Small intestine (tissue), 7 donors: ENCODE measurements around the gene PTPN4. TPM values are rescaled to one million over a fixed set of nuclear protein-coding genes. Genes with fewer than 3 reads are reported as not detected.

ENCODE experiments used
- DNase-seq, 2 donors: peaks; one replicate each; pipeline versions ENCODE4 v3.0.0 to v3.0.0-alpha.2; 2013
- FAIRE-seq: peaks from 2 replicates; lab custom pipeline; 2012; peaks lifted over from hg19 to GRCh38; lab: Jason Lieb, UNC
- H3K27ac ChIP-seq, 3 donors: one replicate each; pipeline ENCODE4 v1.5.1; 2013; ENCODE audit warnings: low read length in 2 of 3, mild to moderate bottlenecking in 2 of 3, control low read depth in 1 of 3, inconsistent platforms in 1 of 3, low read depth in 1 of 3, moderate library complexity in 1 of 3
- H3K27me3 ChIP-seq, 3 donors: one replicate each; pipeline ENCODE4 v1.6.1; 2013; ENCODE audit warnings: low read length in 3 of 3, inconsistent platforms in 1 of 3; ENCODE audit not compliant: control insufficient read depth in 3 of 3, insufficient read depth in 3 of 3
- H3K36me3 ChIP-seq, 3 donors: one replicate each; pipeline ENCODE4 v1.6.1; 2013; ENCODE audit warnings: low read length in 3 of 3, inconsistent platforms in 1 of 3, low read depth in 1 of 3, mild to moderate bottlenecking in 1 of 3, moderate library complexity in 1 of 3; ENCODE audit not compliant: control insufficient read depth in 3 of 3, insufficient read depth in 2 of 3
- H3K4me1 ChIP-seq, 3 donors: one replicate each; pipeline ENCODE4 v1.6.1; 2013; ENCODE audit warnings: low read length in 2 of 3, inconsistent platforms in 1 of 3, low read depth in 1 of 3, mild to moderate bottlenecking in 1 of 3, moderate library complexity in 1 of 3; ENCODE audit not compliant: control insufficient read depth in 3 of 3, insufficient read depth in 2 of 3
- H3K4me3 ChIP-seq, 3 donors: one replicate each; pipeline ENCODE4 v1.5.1; 2013; ENCODE audit warnings: low read length in 3 of 3, control low read depth in 1 of 3, inconsistent platforms in 1 of 3, low read depth in 1 of 3, mild to moderate bottlenecking in 1 of 3, moderate library complexity in 1 of 3
- H3K9me3 ChIP-seq, 2 donors: one replicate each; pipeline ENCODE4 v1.6.1; 2013; ENCODE audit warnings: low read depth in 1 of 2, low read length in 1 of 2; ENCODE audit not compliant: control insufficient read depth in 2 of 2, insufficient read depth in 1 of 2
- WGBS, 3 donors: extraction: QIAGEN DNeasy Blood & Tissue Kit; methylation state at CpG; one replicate each; pipeline ENCODE4 v1.1.7; 2013; 5-methylcytosine and 5-hydroxymethylcytosine counted together
- polyA plus RNA-seq, 4 donors: library from polyadenylated mRNA; stranded (reverse) in 3 of 4; unstranded in 1 of 4; fragments of 200-250 nt in 3 of 4; fragments of 120-200 nt in 1 of 4; gene quantifications; one replicate each; pipeline versions ENCODE4 v1.2.1 to v1.2.3, GENCODE V29; 2013
- donor health status: healthy with polysubstance abuse.
- donor health status: control.
- donor health status: control.
- donor health status: Bipolar disorder and iron deficiency.
- donor health status: healthy.

PTPN4 gene
- polyA plus RNA-seq, 4 donors: 1.9 to 13.4 (median 6.0) TPM

DNA sequence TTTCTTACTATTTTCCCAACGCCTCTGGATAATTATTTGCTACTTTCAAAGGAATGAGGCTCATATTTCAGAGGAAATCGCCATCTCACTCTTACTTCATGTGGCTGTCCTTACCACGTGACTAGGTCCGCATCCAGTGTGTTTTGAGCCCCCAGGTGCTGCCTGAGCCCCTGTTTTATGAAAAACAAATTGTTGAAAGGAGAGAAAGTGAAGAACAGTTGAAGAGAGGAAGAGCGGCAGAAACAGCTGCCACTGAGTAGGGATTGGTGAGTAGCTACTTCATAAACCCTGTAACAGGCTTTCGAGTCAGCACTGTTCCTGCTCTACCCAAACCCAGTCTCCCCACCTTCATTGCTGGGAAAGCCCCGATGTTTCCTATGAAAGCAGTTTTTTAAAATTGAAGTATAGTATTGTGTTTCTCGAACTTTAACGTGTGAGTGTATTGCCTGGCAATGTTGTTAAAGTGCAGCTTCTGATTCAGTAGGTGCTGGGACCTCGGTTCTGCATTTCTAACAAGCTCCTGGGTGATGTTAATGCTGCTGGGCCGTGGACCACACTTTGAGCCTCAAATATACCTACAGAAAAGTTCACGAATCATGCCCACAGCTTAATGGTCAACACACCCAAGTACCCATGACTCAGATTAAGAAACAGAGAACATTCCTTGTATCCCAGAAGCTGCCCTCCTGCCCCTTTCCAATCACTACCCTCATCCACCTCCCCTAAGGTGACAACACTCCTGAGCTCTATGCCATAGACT lies 41.0 kb upstream of the PTPN4 start:
- WGBS, 3 donors: 82 to 90% (median 86%) methylated on average over 12 of the region's 12 CpGs
- Histone ChIP-seq H3K27me3 (peaks cover 0 to 3% (median 0%) of the 10 kb centered on the region in 3 donors), H3K36me3 (no peaks in the 10 kb centered on the region), H3K9me3 (no peaks in the 10 kb centered on the region), H3K4me1 (no peaks in the 10 kb centered on the region), H3K27ac (no peak overlapping the region), H3K4me3 (no peak overlapping the region)
- no peak for DNase-seq
- no peak for FAIRE-seq

DNA sequence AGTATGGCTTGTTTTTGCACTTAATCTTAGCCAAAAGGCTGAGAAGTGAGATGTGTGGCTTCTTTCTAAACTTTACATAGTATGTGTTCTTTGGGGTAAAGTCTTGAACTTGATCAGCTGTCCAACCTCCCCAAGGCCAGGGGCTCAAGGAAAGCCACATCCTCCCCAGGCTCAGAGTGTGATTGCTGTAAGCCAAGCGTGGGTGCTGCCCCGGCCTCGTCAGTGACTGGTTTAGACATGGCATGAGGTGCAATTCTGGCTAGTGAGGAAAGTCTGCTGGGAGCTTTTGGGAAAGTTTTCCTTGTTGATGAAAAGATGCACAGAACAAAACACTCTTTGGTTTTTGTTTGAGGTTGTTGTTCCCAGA lies 40.5 kb upstream of the PTPN4 start:
- H3K27me3 ChIP-seq: peaks cover 0 to 3% (median 0%) of the 10 kb centered on the region in 3 donors
- 75 to 96% (median 87%) methylated on average over 3 of the region's 3 CpGs for WGBS, 3 donors
- no peak overlapping the region for H3K27ac ChIP-seq
- H3K4me1 ChIP-seq: no peaks in the 10 kb centered on the region
- no peaks in the 10 kb centered on the region for H3K36me3 ChIP-seq
- H3K4me3 ChIP-seq: no peak overlapping the region
- no peak for FAIRE-seq
- no peak for DNase-seq
- no peaks in the 10 kb centered on the region for H3K9me3 ChIP-seq

DNA sequence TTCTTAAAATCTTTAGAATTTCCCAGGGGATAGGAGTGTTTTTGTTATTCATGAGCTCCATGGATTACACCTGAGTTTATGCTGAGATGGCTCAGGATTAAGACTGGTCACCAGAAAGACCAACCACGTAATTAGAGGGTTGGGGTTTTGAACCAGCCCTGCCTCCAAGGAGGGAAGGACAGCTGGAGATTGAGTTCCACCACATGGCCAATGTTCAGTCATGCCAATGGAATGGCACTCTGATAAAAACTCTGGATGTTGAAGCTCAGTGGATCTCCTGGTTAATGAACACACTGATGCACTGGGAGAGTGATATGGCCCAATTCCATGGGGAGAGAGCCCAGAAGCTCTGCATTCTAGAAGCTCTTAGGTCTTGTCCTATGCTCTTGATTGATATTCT lies 38.7 kb upstream of the PTPN4 start:
- WGBS, 3 donors: 84 to 92% (median 92%) methylated on average over 1 of the region's 1 CpG
- FAIRE-seq (no peak), DNase-seq (no peak)

DNA sequence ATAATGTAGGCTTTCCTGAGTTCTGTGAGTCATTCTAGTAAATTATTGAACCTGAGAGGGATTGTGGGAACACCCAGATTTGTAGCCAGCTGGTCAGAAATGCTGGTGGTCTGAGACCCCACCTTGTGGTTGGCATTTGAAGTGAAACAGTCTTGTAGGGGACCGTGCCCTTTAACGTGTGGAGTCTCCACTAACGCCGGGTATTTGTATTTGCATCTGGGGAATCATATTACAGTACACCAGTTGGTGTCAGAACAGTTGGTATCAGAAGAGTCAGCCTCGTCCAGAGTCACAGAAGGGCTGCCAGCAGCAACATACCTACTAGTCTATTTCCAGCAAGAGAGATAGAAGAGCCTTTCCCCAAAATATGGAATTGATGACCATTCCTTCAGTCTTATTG lies 38.3 kb upstream of the PTPN4 start:
- Histone ChIP-seq H3K4me1 (no peaks in the 10 kb centered on the region), H3K9me3 (no peaks in the 10 kb centered on the region), H3K27ac (no peak overlapping the region), H3K36me3 (no peaks in the 10 kb centered on the region), H3K4me3 (no peak overlapping the region), H3K27me3 (no peaks in the 10 kb centered on the region)
- 78 to 90% (median 82%) methylated on average over 5 of the region's 5 CpGs for WGBS, 3 donors
- FAIRE-seq (no peak), DNase-seq (no peak)

More for the DNA sequence above, 38.7 kb upstream of the PTPN4 start:
- Histone ChIP-seq H3K27ac (no peak overlapping the region), H3K4me3 (no peak overlapping the region), H3K9me3 (no peaks in the 10 kb centered on the region), H3K4me1 (no peaks in the 10 kb centered on the region), H3K36me3 (no peaks in the 10 kb centered on the region), H3K27me3 (no peaks in the 10 kb centered on the region)

DNA sequence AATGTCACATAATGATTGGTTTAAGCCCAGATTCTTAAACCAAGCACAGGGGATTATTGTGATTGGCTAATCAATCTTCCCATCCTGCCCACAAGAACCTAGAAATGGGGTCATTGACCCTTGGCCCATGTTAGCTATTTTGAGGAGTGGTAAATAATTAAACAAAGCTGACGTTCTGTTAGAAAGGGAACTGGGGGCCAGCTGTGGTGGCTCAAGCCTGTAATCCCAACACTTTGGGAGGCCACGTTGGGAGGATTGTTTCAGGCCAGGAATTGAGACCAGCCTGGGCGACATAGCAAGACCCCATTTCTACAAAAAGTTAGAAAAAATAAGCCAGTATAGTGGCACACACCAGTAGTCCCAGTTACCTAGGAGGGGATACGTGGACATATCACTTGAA lies 37.8 kb upstream of the PTPN4 start:
- no peaks in the 10 kb centered on the region for H3K9me3 ChIP-seq
- 76 to 82% (median 77%) methylated on average over 4 of the region's 4 CpGs for WGBS, 3 donors
- H3K36me3 ChIP-seq: no peaks in the 10 kb centered on the region
- no peak for DNase-seq
- no peak overlapping the region for H3K27ac ChIP-seq
- no peak for FAIRE-seq
- no peaks in the 10 kb centered on the region for H3K4me1 ChIP-seq
- H3K27me3 ChIP-seq: no peaks in the 10 kb centered on the region
- no peak overlapping the region for H3K4me3 ChIP-seq

DNA sequence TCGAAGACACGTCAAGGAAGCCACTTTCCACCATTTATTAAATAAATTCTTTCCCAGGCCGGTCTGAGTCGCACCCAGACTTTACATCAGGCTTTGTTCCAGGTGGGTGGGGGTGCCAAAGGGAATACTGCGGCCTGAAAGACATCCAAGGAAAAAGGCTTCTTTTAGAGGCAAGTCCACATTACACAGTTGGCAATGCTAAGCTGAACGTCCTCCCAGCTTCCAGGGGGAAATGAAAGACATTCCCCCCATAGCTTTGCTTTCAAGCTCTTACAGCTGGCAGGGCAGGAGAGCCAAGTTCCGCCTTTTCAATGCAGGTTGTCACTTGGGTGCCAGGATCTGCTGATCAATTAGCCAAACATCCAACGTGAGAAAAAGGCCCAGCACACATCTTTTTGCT lies 36.5 kb upstream of the PTPN4 start:
- H3K27ac ChIP-seq: no peak overlapping the region
- no peaks in the 10 kb centered on the region for H3K9me3 ChIP-seq
- H3K4me3 ChIP-seq: no peak overlapping the region
- H3K4me1 ChIP-seq: no peaks in the 10 kb centered on the region
- H3K27me3 ChIP-seq: no peaks in the 10 kb centered on the region
- WGBS, 3 donors: 71 to 83% (median 80%) methylated on average over 8 of the region's 8 CpGs
- DNase-seq (no peak), FAIRE-seq (no peak)
- no peaks in the 10 kb centered on the region for H3K36me3 ChIP-seq

DNA sequence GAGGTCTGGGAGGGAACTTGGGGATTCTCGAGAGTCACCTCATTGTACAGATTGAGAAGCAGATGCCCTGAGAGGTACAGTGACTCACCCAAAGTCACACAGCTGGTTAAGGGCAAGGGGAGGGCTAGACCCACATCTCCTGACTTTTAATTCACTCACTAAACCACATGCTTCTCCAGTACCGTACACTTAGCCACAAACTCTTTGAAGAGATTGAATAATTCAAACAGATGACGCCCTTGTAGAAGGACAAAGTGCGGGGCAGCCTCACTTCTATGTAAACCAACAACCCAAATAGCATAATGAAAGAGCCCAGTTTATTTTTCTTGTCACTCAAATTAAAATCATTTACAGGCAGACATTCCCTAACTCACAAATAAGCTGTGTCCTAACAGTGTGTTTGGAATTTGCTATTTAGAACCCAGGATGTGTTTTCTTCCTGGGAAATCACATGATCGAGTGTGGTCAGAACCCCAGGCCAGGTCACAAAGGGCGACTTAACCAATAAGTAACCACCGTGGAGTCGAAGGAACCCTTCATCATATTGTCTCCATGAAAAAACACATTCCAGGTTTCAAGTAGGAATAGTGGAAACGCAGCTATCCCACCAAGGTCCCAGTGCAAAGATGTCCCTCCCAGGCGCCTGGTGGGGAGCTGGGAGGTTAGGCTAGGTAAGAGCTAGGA lies 35.8 kb upstream of the PTPN4 start:
- no peaks in the 10 kb centered on the region for H3K27me3 ChIP-seq
- H3K9me3 ChIP-seq: no peaks in the 10 kb centered on the region
- H3K27ac ChIP-seq: no peak overlapping the region
- no peaks in the 10 kb centered on the region for H3K4me1 ChIP-seq
- no peaks in the 10 kb centered on the region for H3K36me3 ChIP-seq
- FAIRE-seq (no peak), DNase-seq (no peak)
- H3K4me3 ChIP-seq: no peak overlapping the region
- WGBS, 3 donors: 70 to 86% (median 72%) methylated on average over 10 of the region's 10 CpGs

DNA sequence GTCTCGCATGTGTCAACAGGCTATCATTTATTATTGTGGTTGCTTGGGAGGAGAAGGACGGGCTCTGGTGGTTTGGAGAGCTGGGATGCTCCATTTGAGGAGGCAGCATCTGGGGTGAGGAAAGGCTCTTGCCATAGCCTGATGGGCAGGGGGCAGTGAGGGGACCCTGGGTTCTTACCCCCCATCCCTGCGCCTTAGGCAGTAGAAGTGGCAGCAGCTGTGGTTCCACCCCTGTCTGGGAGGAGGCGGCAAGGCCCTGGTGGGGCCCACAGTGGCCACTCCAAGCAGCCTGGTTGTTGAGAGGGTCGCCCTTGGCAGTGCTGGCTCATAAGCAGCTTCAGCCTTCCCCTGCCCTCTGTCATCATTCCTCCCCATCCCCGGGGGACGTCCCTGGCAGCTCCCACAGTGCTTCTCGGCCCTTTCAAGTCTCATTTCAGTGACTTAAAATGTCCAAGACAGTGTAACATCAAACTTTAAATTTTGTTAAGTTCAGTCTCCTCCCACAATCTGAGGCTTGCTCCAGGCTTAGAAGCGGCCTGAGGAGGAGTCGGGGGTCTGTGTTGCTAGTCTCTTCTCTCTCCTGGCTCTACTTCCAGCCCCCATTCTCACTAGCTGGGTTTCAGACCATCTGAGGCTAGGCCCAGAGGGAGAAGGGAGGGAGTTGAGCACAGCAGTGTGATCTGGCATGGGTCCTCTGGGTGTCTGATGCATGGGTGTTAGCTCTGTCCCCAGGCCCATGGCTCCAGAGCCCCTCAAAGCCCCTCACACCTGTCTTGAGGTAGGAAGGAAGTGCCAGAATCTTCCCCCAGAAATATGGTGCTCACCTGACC lies 34.9 kb upstream of the PTPN4 start:
- no peak for DNase-seq
- H3K27ac ChIP-seq: no peak overlapping the region
- H3K4me3 ChIP-seq: no peak overlapping the region
- H3K4me1 ChIP-seq: no peaks in the 10 kb centered on the region
- no peaks in the 10 kb centered on the region for H3K36me3 ChIP-seq
- H3K27me3 ChIP-seq: no peaks in the 10 kb centered on the region
- no peak for FAIRE-seq
- WGBS, 3 donors: 85 to 95% (median 86%) methylated on average over 10 of the region's 10 CpGs
- H3K9me3 ChIP-seq: no peaks in the 10 kb centered on the region
